Activated T-cell treated with anti-CD3 and anti-CD28 coated beads, Interleukin-2, amount 50 U/mL, for 48 hours (primary cell): Measurements from ENCODE around the gene HIBADH.
"Not testable (repeated sequence)": the region's sequence is repeated elsewhere in the genome, so short reads cannot be mapped to it uniquely, and the experiment has no call there.

Experiments used
- DNase-seq, 2 experiments: peaks; one replicate each; pipeline ENCODE4 v3.0.0-alpha.2; 2020

The HIBADH gene

DNA sequence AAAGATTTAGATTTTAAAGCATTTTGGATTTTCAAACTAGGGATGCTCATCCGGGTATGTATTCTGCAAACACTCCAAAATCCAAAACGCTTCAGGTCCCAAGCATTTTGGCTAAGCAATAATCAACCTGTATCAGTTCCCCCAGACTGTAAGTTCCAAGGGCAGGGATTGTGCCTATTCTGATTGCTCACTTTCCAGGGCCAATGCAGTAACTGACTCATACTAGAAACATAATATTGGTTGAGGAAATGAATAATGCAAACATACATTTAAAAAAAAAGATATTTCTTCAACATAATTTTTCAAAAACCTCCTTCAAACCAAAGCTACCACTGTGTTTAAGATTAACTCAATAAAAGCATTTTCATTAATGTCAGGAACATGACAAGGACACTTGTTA lies 69.5 kb downstream of the HIBADH start:
- no peak for DNase-seq

DNA sequence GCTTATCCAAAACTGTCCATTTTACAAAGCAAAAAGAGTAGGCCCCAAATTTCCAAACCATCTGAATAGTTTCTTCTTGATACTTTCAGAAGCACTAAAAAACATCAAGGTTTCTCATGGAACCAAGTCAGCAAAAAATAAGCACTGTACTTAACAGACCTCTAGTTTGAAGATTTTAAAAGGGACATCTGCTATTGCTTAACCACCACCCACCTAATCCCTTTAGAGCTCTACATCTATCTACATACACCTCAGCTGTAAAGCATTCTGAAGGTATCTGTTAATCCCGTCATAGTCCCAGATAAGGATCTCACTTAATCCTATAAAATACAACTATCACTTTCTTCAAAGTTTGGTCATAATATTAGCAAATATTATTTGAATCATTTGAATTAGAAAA lies 72.3 kb downstream of the HIBADH start:
- DNase-seq = no peak

DNA sequence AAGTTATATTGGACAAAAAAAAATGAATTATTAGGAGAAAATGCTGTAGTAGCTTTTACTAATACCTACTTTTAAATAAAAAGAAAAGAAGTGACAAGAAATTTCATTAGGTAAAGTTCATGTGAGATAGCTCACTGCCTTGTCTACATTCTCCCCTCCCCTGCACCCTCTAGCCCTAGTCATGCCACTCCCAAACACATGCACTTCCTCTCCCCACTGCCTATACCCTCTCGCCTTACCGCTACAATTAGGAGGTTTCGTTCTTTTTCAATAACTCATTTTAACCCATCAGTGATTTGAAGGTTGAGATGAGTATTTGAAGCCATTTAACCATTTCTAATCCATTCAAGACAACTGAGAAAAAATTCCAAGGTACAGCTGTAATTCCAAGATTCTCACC lies 75.3 kb downstream of the HIBADH start:
- no peak for DNase-seq

DNA sequence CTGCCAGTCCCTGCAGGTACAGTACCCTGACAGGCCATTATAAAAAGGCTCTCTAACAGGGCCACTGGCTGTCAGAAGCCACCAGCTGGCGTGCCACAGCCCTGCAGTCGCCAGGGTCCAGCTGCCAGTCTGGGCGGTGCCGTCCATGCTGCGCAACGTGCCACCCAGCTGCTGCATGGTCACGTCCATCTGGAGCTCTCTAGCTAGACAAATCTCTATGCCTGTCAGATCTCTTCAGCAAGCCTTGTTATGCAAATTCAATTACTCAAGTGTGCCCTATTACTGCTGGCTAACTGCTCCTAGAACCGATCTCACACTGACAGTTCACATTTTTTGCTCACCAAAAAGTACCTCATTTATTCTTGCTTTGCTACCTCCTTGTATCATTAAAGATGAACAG lies 75.9 kb downstream of the HIBADH start:
- no peak for DNase-seq

DNA sequence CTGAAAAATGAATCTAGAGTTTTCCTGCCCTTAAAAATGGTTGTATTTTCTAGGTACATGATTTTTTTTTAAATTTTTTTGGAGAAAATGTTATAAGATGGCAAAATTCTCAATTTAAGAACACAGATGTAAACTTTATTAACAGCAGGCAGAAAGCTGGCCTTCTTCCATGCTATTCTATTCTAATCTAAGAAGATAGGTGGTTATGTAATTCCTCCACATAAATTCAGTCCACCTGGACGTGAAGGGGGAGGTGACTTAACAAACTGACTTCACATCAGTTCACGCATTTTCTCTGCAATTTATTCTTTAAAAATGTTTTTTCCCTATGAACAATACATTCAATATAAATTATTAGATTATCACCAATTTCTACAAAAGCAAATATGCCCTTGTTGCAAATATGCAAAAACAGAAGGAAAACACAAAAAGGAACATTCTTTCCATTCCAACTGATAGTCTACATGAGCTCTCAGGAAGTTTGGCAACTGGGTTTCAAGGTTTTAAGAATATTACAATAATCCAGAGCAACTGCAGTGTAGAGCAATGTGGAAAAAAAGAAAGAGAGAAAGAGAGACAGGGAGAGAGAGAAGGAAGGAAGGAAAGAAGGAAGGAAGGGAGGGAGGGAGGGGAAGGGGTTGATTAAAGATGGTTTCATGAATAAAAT lies 76.8 kb downstream of the HIBADH start:
- DNase-seq = no peak

DNA sequence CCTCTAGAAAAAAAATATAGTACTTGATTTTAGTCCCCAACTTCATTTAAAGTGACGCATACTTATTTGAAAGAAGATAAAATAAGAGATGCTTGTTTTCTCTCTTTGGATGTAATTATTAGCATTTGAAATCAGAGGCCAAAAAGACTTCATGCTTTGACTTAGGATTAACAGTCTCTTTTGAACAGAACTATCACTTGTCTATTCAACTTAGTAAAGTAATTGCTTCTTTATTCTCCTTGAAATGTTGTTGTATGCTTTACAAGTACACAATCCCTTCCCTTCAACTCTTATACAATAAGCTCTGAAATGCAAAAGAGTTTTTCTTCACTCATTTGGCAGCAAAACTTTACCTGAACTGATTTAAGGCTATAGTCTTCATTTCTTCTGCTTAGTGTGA lies 80.8 kb downstream of the HIBADH start:
- no peak for DNase-seq

DNA sequence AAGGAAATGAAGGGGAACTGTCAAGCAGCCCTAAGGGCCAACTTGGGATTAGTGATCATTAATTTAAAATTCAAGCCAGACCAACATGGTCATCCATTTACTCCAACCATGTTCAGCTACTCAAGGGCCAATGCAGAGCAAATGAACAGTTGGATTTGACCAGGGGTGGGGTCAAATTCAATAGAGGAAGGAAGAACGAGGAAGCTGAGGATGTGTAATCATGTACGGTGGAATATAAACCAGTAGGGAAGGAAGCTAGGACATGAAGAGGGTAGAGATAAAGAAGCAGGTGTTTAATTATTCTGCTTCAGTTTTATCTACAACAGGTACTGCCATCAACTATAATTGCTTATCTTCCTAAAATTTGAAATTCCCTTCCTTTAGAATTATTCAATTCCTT lies 81.6 kb downstream of the HIBADH start:
- DNase-seq = no peak

DNA sequence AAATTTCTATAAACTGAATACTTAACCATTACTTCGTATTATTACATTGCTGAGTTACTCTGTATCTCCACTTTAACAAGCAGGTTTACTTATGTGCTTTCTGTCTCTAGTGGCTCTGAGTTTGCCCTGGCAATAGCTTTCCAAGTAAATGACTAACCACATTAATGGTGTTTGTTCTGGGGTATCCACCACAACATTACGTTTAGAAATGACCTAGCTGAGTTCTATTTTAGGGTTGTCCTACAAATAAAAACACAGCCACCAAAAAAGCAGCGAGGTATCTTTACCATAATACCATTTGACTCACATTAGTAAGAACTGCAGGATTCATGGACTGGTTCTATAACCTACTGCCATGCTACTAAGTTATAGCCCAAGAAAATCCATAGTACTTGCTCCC lies 83.1 kb downstream of the HIBADH start:
- no peak for DNase-seq

DNA sequence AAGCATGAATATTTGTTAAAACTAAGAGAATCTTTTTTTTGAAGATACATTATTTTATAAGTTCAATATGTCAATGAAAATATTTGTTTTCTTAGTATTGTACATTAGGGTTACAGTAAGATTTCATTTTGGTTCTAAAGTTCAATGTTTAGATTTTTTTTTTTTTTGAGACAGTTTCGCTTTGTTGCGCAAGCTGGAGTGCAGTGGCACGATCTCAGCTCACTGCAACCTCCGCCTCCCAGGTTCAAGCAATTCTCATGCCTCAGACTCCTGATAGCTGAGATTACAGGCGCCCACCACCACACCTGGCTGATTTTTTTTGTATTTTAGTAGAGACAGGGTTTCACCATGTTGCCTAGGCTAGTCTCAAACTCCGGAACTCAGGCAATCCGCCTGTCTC lies 84.5 kb downstream of the HIBADH start:
- DNase-seq = not testable (repeated sequence)

DNA sequence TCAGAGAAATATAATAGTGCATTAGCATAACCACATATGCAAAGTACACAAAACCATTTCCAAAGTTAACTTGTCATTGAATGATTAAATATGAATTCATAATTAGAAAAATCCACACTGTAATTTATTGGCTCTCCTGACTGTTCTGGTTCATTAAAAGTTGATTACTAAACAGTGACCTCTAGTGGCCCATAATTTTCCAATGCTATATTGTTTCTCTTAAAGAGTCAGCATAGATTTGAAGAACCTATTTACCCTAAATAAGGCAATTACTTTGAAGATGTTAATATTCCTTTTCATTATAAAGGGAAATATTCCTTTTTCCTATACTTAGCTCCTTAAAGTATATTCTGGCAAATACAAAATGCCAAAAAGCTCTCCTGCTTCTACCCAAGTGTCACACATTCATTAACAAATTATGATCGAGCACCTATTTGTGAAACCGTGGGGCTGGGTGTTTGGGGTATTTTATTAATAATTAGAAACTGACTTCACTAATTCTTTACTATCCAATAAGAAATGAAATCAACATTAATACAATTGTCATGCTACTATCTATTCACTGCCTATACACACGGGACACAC lies 86.2 kb downstream of the HIBADH start:
- DNase-seq = no peak

DNA sequence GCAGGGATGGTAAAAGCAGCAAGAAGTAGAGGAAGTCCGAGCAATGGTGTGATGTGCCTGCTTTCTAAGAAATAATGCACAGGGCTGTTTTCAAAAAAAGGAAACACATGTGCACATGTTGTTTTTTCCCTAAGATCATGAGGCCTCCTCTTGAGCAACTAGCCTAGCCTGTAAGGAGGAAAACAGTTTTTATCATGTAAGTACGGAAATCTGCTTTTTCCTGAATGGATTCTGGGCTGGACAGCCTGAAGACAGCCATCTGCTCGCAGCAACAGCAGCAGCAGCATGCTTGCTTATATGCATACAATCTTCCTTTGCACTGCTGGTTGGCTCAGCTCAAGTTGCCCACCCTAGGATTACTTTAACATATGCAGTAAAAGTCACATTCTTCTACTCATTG lies 87.1 kb downstream of the HIBADH start:
- no peak for DNase-seq

DNA sequence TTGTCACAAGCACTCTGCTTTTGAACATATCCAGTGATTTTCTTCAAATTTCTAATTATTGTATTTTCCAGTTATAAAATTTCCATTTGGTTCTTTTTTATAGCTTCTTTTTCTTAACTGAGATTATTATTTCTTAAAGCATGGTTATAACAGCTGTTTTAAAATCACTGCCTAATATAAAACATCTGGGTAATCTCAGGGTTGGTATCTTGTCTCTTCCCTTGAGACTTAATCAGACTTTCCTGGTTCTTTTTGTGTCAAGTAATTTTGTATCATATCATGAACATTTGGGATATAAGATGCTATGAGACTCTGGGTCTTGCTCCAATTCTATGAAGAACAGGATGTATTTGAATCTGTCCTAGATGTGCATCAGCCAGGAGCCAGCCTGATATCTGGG lies 93.6 kb downstream of the HIBADH start:
- no peak for DNase-seq

DNA sequence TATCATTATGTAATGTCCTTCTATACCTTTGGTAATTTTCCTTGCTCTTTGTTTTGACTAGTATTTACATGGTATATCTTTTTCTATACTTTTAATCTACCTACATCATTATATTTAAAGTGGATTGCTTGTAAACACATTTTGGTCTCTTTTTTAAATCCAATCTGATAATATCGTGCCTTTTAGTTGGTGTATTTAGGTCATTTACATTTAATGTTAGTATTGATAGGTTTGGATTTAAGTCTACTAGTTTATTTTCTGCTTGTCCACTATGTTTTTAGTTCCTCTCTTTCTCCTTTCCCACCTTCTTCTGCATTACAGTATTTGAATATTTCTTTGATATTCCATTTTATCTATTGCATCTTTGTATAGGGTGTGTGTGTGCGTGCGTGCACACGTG lies 95.4 kb downstream of the HIBADH start:
- DNase-seq = no peak

DNA sequence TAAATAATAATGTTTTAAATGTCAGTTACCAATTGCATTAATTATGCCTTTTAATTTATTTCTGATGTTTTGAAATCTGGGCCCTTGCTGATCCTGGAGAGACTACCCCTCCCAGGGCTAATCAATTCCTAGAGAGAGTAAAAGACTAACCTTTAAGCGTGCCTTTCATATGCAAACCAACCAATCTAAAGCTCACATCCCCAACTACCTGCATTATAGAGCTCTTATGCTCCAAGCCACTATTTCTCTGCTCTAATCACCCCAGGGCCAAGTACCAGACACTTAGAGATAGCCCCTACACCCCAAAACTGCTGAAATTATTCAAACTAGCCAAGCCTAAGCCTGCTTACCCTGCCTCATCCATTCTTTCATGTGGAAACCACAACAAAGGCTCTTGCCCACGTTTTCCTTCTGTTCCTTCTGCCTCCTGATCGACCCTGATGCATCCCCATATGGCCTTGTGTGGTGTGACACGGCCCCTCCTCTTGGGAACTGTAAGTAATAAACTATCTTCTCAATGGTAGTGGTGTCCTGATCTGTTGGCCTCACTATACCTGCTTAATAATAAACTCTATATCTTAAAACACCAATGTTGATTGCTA lies 97.7 kb downstream of the HIBADH start:
- DNase-seq = no peak

DNA sequence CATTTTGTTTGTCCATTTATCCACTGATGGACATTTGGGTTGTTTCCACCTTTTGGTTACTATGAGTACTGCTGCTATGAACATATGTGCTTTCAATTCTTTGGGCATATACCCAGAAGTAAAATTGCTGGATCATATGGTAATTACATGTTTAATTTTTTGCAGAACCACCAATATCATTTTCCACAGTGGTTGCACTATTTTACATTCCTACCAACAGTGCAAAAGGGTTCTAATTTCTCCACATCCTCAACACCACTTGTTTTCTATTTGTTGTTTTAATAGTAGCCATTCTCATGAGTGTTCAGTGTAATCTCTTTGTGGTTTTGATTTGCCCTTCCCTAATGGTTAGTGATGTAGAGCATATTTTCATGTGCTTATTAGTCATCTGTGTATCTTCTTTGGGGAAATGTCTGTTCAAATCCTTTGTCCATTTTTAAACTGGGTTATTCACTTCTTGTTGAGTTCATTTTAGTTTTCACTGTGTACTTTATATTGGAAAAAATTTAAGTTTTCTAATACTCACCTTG lies 101.9 kb downstream of the HIBADH start:
- DNase-seq = no peak

DNA sequence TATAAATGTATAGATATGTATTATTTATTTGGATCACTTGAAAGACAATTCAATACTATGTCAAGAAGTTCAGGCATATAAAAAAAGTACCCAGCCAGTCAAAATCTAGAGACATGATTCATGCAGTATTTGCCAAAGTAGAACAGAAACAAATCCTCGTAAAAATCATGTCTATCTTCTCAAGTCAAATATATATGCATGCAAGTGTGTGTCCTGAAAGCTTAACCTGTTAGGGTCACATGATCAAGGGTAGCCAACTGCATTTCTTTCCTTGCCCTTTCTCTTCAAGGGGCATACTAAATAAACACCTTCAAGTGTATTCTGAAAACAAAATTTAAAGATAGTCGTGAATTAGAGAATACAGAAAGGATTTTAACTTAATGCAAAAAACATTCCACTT lies 107.0 kb downstream of the HIBADH start:
- DNase-seq = no peak

DNA sequence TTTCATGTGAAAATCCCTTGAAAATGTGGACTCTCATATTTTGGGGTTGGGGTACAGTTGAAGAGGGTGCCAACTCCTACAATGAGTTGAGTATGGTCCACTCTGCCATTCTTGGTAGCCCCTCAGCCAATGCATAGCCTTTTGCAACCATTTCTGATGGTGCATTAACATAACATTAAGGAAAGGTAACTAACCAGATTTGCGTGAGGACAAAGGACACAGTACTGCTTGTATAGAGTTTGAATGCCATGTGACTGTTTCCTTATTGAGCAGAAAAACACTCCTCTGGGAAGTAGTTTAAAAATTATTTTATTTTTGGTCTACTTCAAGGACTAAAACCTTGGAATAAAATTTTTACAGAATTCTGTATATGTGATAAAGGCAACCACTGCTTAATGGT lies 107.9 kb downstream of the HIBADH start:
- no peak for DNase-seq

DNA sequence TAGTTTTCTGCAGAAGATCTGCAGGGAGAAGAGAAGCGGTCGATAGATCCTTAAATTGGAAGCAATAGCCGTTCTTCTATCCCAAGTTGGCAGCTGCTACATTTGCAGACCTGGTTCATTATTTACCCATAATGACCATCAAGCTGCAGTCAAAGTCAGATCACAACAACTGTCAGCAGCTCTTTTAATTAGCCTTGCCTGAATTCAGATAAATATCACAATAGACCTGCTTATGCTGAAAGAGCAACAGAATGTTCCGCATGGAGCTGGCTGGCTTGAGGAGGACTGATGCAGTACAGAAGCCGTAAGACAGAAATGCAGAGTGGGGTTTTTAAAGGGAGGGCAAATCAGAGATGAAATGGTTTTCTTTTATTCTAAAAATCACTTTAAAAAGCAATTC lies 109.4 kb downstream of the HIBADH start:
- no peak for DNase-seq

DNA sequence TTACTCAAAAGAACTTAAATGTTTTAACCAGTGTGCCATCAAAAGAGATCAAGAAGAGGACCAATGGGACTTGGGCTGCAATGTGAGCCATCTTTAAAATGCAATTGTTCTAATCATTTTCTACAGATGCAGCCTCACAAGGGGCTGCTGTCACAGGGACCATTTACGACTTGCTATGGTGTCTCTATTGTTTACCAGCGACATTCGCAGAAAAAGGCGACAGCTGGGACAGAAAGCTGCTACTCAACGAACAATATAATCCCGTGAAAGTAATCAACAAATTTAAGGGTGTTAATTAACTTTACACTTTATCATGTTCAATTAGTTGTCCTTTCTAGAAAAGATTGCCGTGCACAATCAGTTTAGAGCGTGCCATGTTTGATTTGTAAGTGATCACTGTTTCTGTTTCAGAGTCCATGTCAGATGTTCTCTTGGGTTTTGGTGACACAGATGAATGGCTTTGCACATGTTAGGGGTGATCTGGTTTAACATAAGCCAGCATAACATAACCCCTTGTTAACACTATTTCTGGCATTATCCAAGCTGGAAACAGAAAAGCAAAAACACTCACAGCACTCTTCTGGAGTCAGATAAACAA lies 110.8 kb downstream of the HIBADH start:
- no peak for DNase-seq

DNA sequence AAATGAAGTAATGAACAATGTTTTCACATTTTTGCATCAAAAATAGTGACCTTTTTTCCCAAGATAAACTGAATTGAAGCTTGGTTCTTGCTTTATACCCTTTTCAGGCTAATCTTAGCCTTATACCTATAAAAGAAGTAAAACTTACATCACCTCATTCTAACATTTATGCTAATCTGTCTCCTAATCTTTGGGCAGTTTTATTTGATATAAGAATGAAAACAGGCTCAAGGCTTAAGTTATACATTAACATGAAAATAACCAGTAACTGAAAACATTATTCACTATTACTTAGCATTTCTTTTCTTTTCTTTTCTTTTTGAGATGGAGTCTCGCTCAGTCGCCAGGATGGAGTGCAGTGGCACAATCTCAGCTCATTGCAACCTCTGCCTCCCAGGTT lies 113.1 kb downstream of the HIBADH start:
- DNase-seq = no peak

DNA sequence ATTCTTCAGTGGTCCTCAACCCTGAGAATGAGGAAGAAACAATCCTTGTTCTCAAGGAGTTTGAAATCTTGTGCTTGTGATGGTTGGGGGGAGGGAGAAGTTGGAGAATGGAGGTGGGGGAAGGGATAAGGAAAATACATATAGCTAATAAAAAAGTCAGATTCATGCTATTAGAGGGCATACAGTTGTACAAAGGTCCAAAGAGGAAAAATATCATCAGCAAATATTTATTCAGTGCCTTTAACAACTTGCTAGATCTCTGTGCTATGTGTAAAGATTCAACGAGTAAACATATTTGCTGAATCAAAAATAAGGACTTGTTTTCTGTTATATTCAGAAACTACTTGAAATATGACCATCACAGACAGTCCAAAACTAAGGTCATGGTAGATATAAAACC lies 114.4 kb downstream of the HIBADH start:
- DNase-seq = no peak

DNA sequence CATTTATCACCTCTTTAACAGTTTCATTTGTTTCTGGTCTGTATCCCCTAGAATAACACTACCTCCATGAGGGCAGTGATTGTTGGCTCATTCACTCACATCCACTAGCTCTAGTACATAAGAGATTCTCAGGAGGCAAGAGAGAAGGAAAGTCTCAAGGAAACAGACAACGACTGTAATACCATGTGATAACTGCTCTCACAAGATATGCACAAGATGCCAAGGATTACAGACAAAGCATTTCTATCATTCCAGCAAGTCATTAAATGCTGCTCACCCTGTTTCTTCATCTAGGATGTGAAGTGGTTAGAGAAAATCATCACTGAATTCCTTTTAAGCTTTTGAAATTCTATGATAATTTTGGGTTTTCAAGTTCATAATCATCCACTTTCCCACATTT lies 115.3 kb downstream of the HIBADH start:
- no peak for DNase-seq

DNA sequence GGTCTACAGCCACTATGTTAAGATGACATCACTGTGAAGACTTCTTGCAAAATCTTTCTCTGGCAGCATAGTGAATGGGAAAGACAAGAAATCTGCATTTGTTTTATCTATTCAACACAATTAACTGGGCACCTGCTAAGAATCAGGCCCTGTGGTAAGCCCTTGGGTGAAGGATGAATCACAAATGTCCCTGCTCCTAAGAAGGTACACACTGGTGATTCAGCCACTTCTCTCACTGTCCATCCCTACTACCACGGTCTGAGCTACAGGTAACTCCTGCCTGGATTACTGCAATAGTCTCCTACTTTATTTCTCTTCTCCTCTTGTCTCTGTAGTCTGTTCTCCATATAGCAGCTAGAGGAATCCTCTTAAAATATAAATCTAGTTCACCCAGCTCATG lies 116.1 kb downstream of the HIBADH start:
- no peak for DNase-seq

DNA sequence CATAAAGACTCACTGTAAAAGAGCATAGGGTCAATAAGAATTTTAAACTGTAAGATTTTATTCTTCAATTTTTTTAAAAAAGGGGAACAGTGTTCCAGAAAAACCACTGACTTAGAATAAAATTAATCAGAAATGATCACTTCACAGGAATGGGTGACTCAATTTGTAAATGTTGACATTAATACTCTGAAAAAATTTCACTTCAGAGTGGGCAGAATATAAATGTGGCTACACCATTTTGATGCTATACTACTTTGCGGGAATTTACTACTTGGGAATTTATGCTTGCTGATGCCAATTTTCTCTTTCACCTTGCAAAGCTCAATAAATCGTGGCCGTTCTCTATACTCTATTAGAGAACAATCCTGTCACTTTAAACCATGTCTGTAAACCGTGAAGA lies 126.9 kb downstream of the HIBADH start:
- no peak for DNase-seq
